Cardiac fibroblast (primary cell): ENCODE data around the gene MTMR3.

Experiments used
- DNase-seq, 2 donors: peaks; one replicate each; pipeline versions ENCODE4 v3.0.0 to v3.0.0-alpha.2; 2010; ENCODE audit warnings: low read depth in 2 of 2
- H3K4me3 ChIP-seq, 2 donors: replicated peaks in 1 of 2; 1 replicate in 1 of 2; 2 replicates in 1 of 2; pipeline ENCODE4 v1.5.1; 2011; ENCODE audit warnings: low read depth in 2 of 2, low read length in 2 of 2, mild to moderate bottlenecking in 2 of 2, moderate library complexity in 1 of 2
- CTCF ChIP-seq: IDR thresholded peaks from one replicate; pipeline ENCODE4 v1.5.1; 2011; ENCODE audit warnings: low read depth, mild to moderate bottlenecking, low read length, inconsistent platforms

The MTMR3 gene

DNA sequence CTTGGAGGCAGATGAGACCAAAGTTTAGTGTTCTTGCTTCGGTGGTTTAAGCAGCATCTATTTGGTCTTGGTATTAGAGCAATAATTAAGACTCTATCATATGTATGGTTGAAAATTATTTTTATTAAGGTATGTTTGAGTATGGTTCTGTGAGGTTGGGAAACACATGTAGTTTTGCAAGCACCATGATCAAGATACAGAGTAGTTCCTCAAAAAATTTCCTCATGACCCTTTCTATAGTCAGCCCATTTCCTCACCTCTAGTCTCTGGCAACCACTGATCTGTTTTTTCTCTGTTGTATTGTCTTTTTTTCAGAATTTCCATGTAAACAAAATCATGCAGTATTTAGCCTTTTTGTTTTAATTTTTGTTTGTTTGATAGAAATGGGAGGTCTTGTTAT, 18.4 kb downstream of the MTMR3 start:
- H3K4me3 ChIP-seq: no peak overlapping the region
- no peak for TF ChIP-seq CTCF
- peak in 1 of 2 donors; percentile 18 for DNase-seq

GRCh38 chr22:29903371-29903770, 20.4 kb downstream of the MTMR3 start:
- TF ChIP-seq CTCF: no peak
- no peak overlapping the region for H3K4me3 ChIP-seq
- no peak for DNase-seq

- DNase-seq: no peak
- TF ChIP-seq CTCF: no peak
- H3K4me3 ChIP-seq: no peak overlapping the region
Observed at GRCh38 chr22:29904020-29904419, 21.0 kb downstream of the MTMR3 start.

- no peak for TF ChIP-seq CTCF
- H3K4me3 ChIP-seq: no peak overlapping the region
- peak; percentile 90 to 93 for DNase-seq
Observed at GRCh38 chr22:29907753-29908515, 25.0 kb downstream of the MTMR3 start.

GRCh38 chr22:29912141-29912540, 29.2 kb downstream of the MTMR3 start:
- no peak overlapping the region for H3K4me3 ChIP-seq
- DNase-seq: no peak
- no peak for TF ChIP-seq CTCF

GRCh38 chr22:29912605-29913398, 29.8 kb downstream of the MTMR3 start:
- no peak overlapping the region for H3K4me3 ChIP-seq
- peak; percentile 81 to 89 for DNase-seq
- TF ChIP-seq CTCF: no peak
